ENCODE measurements around the gene GINS1. TPM values are rescaled to one million over a fixed set of nuclear protein-coding genes. Genes with fewer than 3 reads are reported as not detected.
"Not testable (repeated sequence)": the region's sequence is repeated elsewhere in the genome, so short reads cannot be mapped to it uniquely, and the experiment has no call there.

The GINS1 gene
- total RNA-seq, 6 experiments from 2014 or later: 0.37 to 3.5 (median 0.76) TPM

DNA sequence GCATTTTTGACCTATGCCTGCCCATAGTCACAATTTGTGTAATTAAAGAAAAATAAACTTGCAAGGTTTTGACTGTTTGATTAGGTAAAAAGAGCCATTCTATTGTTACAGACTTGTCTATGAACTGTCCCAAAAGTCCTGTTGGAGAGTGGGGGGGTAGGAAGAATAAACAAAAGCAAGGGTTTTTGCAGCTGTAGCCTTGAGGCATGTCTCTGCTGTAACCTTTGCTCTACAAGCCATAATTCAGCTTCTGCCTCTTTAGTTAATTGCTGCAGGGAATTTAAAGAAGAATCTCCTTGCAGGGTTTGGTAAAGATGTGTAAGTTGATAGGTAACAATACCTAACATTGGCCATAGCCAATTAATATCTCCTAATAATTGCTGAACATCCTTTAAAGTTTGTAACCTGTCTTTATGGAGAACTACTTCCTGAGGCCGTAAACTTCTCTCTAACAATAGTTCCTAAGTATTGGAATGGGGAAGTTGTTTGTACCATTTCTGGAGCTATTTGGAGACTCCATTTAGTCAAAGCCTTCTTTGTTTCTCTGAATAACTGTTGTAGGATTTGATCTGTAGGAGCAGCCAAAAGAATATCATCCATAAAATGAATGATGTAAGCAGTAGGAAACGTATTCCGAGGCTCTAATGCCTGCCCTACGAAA, 9.0 kb upstream of the GINS1 start:
- no peak overlapping the region for H3K27ac ChIP-seq
- intact Hi-C loops (cut with DNase I): loop anchor here (5.0 to 10.0 kb wide), 2 partner anchors 94 to 101 kb away; no protein-coding TSS in a partner anchor

DNA sequence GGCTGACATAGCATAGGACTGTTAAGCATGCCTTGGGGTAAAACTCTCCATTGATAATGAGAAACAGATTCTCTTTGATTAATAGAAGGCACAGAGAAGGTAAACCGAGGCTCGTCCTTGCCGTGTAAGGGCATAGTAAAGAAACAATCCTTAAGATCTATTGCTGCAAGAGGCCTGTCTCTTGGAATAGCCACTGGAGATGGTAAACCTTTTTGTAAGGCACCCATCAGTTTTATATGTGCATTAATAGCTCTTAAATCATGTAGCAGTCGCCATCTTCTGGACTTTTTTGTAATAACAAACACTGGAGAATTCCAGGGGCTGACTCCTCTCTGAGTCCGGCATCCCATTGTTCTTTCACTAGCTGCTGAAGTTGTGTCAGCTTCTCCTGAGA, 8.4 kb upstream of the GINS1 start:
- Histone ChIP-seq H3K27me3 (no peaks in the 10 kb centered on the region), H3K9me3 (no peaks in the 10 kb centered on the region), H3K4me3 (no peak overlapping the region), H3K27ac (no peak overlapping the region), H3K4me1 (no peaks in the 10 kb centered on the region), H3K36me3 (no peaks in the 10 kb centered on the region)
- intact Hi-C loops (cut with DNase I): loop anchor here (5.0 to 10.0 kb wide), 2 partner anchors 94 to 102 kb away; no protein-coding TSS in a partner anchor
- DNase-seq: no peak
- TF ChIP-seq POLR2A (IDR thresholded peaks at IDR 0.05): no peak
- TF ChIP-seq, protein P1, sequence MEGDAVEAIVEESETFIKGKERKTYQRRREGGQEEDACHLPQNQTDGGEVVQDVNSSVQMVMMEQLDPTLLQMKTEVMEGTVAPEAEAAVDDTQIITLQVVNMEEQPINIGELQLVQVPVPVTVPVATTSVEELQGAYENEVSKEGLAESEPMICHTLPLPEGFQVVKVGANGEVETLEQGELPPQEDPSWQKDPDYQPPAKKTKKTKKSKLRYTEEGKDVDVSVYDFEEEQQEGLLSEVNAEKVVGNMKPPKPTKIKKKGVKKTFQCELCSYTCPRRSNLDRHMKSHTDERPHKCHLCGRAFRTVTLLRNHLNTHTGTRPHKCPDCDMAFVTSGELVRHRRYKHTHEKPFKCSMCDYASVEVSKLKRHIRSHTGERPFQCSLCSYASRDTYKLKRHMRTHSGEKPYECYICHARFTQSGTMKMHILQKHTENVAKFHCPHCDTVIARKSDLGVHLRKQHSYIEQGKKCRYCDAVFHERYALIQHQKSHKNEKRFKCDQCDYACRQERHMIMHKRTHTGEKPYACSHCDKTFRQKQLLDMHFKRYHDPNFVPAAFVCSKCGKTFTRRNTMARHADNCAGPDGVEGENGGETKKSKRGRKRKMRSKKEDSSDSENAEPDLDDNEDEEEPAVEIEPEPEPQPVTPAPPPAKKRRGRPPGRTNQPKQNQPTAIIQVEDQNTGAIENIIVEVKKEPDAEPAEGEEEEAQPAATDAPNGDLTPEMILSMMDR (IDR thresholded peaks at IDR 0.05): peak; percentile 60 to 72 (median 66)
- ATAC-seq: peak; percentile 90 to 97 (median 92)
- WGBS (ENCODE audit: insufficient coverage, low coverage, low lambda C conversion rate, missing lambda C conversion rate): 7% methylated on average over 5 of the region's 5 CpGs

More for the DNA sequence above, 9.0 kb upstream of the GINS1 start:
- TF ChIP-seq, protein P1 (IDR thresholded peaks at IDR 0.05): no peak
- TF ChIP-seq POLR2A (IDR thresholded peaks at IDR 0.05): no peak
- 50% methylated on average over 4 of the region's 4 CpGs for WGBS (ENCODE audit: insufficient coverage, low coverage, low lambda C conversion rate, missing lambda C conversion rate)
- no peaks in the 10 kb centered on the region for H3K36me3 ChIP-seq
- H3K4me1 ChIP-seq: no peaks in the 10 kb centered on the region
- no peak for ATAC-seq
- H3K27me3 ChIP-seq: no peaks in the 10 kb centered on the region
- no peaks in the 10 kb centered on the region for H3K9me3 ChIP-seq
- H3K4me3 ChIP-seq: no peak overlapping the region
- DNase-seq: no peak

DNA sequence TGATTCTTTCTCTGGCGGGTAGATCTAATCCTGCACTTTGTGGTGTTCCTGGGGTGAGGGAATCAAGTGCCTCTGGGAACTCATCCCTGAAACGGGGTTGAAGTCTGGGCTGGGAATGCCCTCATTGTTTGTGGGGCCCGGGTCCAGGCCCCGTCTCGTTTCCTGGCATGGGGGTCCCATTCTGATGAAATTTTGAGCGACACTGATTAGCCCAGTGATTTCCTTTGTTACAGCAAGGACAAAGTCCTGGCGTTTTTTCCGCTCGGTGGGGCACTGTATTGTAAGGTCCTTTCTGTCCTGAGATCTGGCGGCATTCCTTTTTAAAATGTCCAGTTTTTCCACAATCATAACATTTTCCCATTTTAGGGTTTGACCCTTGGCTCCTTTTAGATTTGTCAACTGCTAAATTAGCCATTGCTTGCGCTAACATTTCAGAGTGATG, 7.2 kb upstream of the GINS1 start:
- H3K27me3 ChIP-seq; intact Hi-C loops (cut with DNase I); ATAC-seq; H3K4me1 ChIP-seq; H3K4me3 ChIP-seq; H3K36me3 ChIP-seq; H3K27ac ChIP-seq; DNase-seq; H3K9me3 ChIP-seq: not testable (repeated sequence)
- 84% methylated on average over 6 of the region's 11 CpGs for WGBS (ENCODE audit: insufficient coverage, low coverage, low lambda C conversion rate, missing lambda C conversion rate)

DNA sequence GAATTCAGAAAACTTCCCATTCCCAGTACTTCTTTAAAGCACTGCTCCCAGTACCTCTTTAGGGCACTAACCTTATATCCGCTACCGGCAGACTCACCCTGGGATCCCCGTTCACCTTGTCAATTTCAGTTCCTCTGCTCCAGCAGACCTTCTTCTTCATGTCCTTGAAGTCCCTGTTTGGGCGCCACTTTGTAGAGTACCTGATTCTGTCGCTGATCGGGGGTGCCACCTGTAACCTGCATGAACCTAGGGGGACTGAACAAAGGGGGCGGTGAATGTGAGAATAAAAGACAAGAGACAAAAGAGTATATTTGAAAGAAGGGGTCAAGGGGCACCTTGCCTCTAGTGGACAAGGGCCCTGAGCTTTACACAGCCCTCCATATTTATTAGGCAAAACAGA, 4.9 kb upstream of the GINS1 start:
- Histone ChIP-seq H3K36me3 (no peaks in the 10 kb centered on the region), H3K27ac (no peak overlapping the region), H3K27me3 (no peaks in the 10 kb centered on the region), H3K4me1 (no peaks in the 10 kb centered on the region), H3K4me3 (no peak overlapping the region), H3K9me3 (no peaks in the 10 kb centered on the region)
- DNase-seq: no peak
- TF ChIP-seq POLR2A (IDR thresholded peaks at IDR 0.05): no peak
- TF ChIP-seq, protein P1 (IDR thresholded peaks at IDR 0.05): no peak
- 91% methylated on average over 7 of the region's 7 CpGs for WGBS (ENCODE audit: insufficient coverage, low coverage, low lambda C conversion rate, missing lambda C conversion rate)
- intact Hi-C loops (cut with DNase I): no loop called here
- ATAC-seq: no peak

DNA sequence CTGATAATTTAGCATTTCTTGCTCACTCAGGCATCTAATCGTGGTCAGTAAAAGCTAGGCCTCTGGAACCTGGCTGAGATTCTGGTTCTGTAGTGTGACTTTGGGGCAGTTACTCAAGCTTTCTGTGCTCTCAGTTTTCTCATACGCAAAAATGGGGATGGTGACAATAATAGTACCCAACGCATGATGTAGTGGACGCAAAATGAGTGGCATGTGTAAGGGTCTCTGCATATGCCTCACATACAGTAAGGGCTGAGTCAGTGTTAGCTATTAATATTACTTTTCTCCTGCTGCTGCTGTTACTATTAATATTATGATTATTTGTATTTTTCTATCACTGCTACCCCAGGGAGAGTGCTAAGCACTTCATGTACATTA, 686 bp downstream of the GINS1 start:
- H3K4me3 ChIP-seq: peak overlapping the region; percentile 26 to 77 (median 68)
- no peaks in the 10 kb centered on the region for H3K27me3 ChIP-seq
- H3K9me3 ChIP-seq: no peaks in the 10 kb centered on the region
- H3K4me1 ChIP-seq: peaks cover 0 to 7% (median 3%) of the 10 kb centered on the region in 4 donors
- no peaks in the 10 kb centered on the region for H3K36me3 ChIP-seq
- no peak for ATAC-seq
- 3% methylated on average over 4 of the region's 4 CpGs for WGBS (ENCODE audit: insufficient coverage, low coverage, low lambda C conversion rate, missing lambda C conversion rate)
- intact Hi-C loops (cut with DNase I): no loop called here
- DNase-seq: no peak
- H3K27ac ChIP-seq: no peak overlapping the region
- no peak for TF ChIP-seq POLR2A (IDR thresholded peaks at IDR 0.05)
- TF ChIP-seq, protein P1 (IDR thresholded peaks at IDR 0.05): no peak
